ENCODE data around the gene HARS1.
"Not testable (repeated sequence)": the region's sequence is repeated elsewhere in the genome, so short reads cannot be mapped to it uniquely, and the experiment has no call there.

The HARS1 gene

DNA sequence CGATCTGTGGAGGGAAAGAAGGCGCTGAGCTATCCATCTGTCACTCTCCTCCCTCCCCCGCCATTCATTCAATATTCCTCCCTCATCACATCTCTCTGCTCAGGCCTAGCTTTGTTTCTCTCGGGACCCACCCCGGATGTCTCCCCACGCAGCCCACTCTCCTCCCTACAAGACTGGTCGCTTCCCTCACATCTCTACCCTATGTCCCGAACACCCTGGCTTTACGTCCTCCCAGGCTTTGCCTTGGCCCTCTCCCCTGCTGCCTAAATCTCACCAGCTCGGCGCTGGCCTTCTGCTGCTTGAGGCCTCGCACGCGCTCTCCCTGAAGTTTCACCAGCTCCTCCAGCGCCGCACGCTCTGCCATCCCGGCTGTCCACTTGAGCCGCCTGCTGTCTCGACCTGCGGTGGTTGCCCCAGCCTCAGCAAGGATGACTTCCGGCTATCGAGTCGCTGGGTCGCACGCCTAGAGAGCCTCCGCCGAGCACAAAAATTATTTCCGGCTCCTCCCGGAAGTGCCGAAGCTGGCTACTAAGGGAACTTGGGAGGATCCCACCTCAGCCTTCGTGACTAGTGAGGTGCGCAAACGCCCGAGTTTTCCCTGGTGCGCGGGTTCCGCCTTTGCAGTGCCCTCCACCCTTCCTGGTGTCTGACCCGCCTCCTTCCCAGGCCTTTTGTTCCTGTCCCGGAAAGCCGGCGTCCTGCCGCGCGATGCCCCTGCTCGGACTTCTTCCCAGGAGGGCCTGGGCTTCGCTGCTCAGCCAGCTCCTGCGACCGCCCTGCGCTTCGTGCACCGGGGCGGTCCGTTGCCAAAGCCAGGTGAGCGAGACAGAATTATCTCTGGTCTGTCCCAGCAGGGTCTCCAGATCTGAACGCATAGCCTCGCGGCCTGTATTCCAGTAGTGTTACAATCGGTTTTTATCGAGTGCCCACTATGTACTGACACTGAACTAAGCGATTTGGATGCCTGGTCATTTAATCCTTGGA lies at the start of gene HARS1, which contains the start of gene HARS2:
HARS1 (minus strand) TSS at position 430 of the 984 bp plus-strand sequence; CDS start at position 364, 66 bp downstream.
HARS2 (plus strand) TSS at position 515 of the 984 bp plus-strand sequence; CDS start at position 709, 194 bp downstream.
- peak; percentile 84 to 87 for DNase-seq (ENCODE audit: low read depth in 2 of 2)

DNA sequence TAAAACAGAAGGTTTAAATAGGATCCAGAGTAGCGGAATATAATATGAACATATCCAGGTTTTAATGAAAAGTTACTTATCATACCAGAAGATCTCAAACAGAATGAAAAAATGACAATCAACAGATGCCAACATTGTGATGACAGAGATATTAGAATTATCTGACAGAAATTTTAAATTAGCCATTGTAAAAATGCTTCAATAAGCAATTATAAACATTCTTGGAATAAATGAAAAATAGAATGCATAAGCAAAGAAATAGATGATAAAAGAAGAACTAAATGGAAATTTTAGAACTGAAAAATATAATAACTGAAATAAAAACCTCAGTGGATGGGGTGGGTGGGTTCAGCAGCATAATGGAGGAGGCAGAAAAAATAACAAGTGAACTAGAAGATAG lies 46.3 kb upstream of the HARS1 start:
- DNase-seq (ENCODE audit: low read depth in 2 of 2) = no peak

DNA sequence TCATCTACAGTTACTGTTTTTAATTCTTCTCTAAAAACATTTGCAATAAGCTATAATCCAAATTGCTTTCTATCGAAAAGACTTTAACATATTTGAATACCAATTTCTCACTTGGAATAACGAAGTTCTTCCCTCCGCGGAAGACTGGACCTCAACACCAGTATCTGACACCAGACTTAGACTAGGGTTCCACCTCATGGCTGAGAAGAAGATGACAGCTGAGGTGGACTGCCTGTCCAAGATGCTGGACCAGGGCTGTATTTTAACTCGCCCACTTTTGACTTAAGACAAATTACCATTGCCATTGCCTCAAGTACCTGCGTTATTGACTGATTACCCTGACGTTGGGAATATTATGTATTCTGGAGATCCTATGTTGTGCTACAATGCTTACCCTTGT lies 43.2 kb upstream of the HARS1 start:
- DNase-seq (ENCODE audit: low read depth in 2 of 2) = no peak

DNA sequence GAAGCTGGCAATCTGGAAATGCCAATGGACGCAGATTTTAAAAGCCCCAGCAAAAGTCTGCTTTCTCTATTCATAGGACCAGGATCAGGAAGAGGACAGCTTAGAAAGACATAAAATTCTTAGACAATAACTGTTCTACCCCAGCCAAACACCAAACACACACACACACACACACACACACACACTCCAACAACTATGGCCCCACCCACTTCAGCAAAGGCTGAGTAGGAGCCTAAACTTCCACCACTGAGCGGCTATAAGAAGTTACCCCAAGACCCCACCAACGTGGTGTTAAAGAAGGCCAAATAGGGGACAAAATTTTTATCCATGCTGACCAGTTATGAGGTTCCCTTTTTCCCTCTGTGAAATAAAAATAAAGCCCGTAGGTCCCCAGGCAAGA lies 41.9 kb upstream of the HARS1 start:
- no peak for DNase-seq (ENCODE audit: low read depth in 2 of 2)

DNA sequence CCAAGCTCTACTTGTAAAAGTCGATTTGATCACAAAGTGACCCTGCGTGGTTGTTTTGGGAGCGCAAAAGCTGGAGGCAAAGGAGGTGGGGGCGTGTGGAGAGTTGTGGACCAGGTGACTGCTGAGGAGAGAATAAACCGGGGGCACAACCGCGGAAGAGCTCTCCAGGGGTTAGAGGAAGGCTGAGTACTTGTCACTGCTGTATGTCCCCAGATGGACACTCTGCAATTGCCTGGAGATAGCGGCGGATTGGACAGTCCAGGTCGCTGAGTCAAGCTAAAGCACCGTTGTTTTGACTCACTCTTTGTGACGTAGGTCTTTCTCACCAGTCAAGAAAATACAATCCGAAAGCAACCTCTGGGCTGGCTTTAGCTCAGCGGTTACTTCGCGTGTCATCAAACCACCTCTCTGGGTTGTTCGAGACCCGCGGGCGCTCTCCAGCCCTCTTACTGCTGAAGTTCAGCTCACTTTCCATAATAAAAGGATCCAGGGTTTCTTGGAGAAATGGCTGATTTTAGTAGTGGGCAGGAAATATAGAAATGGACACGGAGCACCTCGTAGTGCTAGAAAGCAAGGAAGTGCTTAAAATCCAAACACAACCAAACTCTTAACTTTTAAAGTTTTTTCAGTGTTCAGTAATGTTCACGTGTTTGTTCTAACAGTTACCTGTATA lies 34.8 kb upstream of the HARS1 start:
- peak; percentile 66 to 70 for DNase-seq (ENCODE audit: low read depth in 2 of 2)

DNA sequence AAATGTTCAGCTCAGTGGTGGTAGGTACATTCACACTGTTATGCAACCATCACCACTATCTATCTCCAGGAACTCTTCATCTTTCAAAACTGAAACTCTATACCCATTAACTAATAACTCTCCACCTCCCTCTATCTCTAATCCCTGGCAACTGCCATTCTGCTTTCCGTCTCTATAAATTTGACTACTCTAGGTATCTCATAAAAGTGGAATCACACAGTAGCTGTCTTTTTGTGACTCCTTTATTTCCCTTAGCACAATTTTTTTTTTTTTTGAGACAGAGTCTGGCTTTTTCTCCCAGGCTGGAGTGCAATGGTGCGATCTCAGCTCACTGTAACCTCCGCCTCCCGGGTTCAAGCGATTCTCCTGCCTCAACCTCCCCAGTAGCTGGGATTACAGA lies 30.2 kb upstream of the HARS1 start:
- not testable (repeated sequence) for DNase-seq (ENCODE audit: low read depth in 2 of 2)

DNA sequence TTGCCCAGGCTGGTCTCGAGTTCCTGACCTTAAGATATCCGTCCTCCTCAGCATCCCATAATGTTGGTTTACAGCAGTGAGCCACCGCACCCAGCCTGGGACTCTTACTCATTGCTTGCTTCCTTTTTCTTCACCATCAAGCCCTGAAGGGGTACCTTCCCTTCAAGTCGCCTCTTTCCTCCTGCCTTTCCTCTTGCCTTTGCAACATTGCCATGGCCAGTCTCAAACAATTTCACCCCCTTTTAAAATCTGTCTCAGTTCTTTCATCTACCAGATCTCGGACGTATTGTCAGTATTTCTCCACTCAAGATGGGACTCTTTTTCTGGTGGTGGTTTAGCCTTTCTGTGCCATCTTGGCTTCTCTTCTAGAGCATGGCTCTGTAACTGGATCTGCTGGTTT lies 29.6 kb upstream of the HARS1 start:
- DNase-seq (ENCODE audit: low read depth in 2 of 2) = not testable (repeated sequence)

- DNase-seq (ENCODE audit: low read depth in 2 of 2) = no peak
These were observed 27.1 kb upstream of the HARS1 start for GRCh38 chr5:140718266-140718592.

GRCh38 chr5:140716238-140716637 lies 25.1 kb upstream of the HARS1 start:
- not testable (repeated sequence) for DNase-seq (ENCODE audit: low read depth in 2 of 2)

- no peak for DNase-seq (ENCODE audit: low read depth in 2 of 2)
These were observed 22.5 kb upstream of the HARS1 start for GRCh38 chr5:140713562-140714094.

DNA sequence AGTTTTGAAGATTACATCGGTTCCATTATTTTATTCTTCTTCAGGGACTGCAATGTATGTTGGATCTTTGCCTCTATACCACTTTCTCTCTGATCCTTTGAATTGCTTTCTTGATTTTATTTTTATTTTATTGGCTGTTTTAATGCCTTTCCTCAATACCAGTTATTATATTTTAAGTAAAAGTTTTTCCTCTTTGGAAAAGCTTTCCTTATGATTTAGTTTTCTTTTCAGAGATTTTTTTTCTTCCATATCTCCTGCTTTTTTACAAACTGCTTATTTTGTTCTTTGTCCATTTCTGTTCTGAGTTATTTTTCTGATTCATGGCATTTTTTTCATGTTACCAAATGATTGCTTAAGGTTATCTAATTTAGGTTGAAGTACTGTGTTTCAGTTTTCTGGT lies 20.6 kb upstream of the HARS1 start:
- DNase-seq (ENCODE audit: low read depth in 2 of 2) = no peak

DNA sequence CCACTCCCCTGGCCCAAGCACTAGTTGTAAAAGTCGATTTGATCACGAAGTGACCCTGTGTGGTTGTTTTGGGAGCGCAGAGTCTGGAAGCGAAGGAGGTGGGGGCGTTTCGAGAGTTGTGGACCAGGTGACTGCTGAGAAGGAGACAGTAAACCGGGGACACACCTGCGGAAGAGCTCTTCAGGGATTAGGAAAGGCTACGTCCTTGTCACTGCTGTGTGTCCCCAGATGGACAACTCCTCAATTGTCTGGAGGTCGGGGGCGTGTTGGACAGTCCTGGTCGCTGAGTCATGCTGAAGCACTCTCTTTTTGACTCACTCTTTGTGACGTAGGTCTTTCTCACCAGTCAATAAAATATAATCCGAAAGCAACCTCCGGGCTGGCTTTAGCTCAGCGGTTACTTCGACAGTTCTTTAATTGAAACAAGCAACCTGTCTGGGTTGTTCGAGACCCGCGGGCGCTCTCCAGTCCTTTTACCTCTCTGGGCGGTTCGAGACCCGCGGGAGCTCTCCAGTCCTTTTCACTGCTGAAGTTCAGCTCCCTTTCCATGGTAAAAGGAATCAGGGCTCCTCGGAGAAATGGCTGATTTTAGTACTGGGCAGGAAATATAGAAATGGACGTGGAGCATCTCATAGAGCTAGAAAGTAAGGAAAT lies 19.9 kb upstream of the HARS1 start:
- peak; percentile 75 to 83 for DNase-seq (ENCODE audit: low read depth in 2 of 2)

- not testable (repeated sequence) for DNase-seq (ENCODE audit: low read depth in 2 of 2)
These were observed 17.6 kb upstream of the HARS1 start for GRCh38 chr5:140708787-140709186.

GRCh38 chr5:140707812-140708211 lies 16.6 kb upstream of the HARS1 start:
- DNase-seq (ENCODE audit: low read depth in 2 of 2) = no peak

DNA sequence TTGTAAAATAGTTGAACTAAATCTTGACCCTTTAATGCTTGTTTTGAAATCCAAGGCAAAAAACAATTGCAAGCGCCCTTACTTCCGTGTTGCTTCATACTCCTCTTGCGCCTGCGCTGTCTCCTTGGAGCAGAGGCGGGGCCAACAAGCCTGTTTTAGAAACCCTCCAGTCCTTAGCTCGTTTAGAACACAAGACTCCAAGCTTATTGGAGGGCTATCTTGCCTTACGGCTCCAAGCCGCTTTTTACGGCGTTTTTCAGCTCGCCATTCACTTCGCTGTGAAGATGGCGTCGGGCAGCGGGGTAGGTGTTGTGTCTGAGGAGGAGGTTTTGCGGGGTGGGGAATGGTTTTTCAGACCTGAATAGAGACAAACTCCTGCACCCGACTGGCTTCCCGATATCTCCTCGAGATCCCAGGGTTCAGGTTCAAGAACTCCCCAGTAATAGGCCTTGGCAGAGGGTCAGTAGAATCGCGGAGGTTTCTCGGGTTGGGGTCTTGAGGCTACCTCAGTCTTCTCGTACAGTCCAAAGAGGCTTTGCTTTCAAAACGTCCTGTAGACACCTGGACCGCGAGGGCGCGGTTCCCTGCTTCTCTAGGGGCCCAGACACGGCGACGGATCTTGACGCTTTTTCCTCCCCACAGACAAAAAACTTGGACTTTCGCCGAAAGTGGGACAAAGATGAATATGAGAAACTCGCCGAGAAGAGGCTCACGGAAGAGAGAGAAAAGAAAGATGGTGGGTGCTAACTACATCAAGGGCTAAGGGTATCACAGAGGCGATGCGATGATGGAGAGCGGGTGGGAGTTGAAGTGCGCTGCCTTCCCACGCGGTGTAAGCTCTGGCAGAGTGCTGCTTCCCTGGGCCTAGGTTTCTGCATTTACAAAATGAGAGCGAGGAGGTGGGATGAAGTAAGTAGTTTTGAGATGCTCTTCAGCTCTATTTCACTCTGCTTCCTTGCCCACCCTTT lies 9.3 kb upstream of the HARS1 start, which contains the start of gene ZMAT2:
ZMAT2 (plus strand) TSS at position 271 of the 968 bp plus-strand sequence; CDS start at position 285, 14 bp downstream.
- peak; percentile 85 to 86 for DNase-seq (ENCODE audit: low read depth in 2 of 2)

GRCh38 chr5:140696891-140697492 lies 5.8 kb upstream of the HARS1 start:
- no peak for DNase-seq (ENCODE audit: low read depth in 2 of 2)

DNA sequence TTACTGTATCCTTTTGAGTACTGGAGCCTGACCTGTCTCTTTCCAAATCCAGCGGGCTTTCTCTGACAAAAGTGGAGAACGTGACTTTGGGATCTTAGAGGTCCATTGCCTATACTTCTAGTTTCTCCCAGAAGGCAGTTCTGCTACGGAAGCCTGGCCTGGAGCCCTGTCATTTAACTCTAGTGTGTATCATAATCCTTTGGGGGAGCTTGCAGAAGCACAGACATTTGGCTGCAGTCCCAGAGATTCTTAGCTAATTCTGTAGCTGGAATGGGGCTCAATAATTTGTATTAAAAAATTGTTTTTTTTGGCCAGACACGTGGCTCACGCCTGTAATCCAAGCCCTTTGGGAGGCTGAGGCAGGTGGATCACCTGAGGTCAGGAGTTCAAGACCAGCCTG lies 3.1 kb upstream of the HARS1 start:
- no peak for DNase-seq (ENCODE audit: low read depth in 2 of 2)

DNA sequence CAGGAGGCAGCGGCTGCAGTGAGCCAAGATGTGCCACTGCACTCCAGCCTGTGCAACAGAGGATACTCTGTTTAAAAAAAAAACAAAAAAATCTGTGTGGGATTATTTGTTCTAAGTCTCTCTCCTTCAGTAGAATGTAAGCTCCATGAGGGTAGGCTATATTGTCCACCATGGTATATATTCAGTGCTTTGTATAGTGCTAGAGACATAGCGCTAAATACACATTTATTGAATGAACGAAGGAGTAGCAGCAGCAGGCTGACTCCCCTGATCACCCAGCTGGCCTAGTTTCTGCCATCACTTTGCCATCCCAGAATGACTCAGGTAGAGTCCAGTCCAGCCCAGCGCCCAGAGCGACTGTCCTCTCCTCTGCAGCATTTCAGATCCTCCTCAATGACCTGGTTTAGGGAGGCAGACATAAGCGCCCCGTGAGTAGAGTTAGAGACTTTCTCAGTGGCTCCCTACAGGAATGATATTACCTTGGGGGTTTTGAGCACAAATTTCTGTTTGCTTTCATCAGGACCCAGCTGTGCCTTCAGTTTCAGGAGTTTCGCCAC lies 716 bp downstream of the HARS1 start:
- DNase-seq (ENCODE audit: low read depth in 2 of 2) = no peak

GRCh38 chr5:140678993-140679392 lies 12.2 kb downstream of the HARS1 start:
- DNase-seq (ENCODE audit: low read depth in 2 of 2) = no peak

DNA sequence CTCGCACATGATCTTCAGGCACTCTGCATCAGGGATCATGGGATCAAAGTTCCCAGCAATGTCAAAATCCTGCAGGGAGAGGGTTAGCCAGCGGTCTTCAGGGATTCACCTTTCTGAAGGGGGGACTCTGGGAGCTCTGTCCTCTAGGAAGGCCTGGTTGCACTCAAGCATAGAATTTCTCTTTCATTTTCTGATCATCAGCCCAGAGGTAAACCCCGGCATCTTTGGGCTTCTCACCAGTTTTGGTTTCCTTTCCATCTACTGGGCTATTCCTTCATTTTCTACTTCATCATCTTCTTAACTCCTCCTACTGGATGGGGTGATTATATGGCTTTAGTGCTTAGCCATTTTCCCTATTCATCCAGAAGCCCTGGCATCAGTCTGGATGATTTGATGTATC lies 13.2 kb downstream of the HARS1 start:
- DNase-seq (ENCODE audit: low read depth in 2 of 2) = no peak
